Forelimb muscle (tissue), 1 donor: ENCODE measurements around the gene BORCS6. TPM values are rescaled to one million over a fixed set of nuclear protein-coding genes. Genes with fewer than 3 reads are reported as not detected.
A peak's percentile ranks its signal among the peaks of the same experiment; 100 is the strongest.

Experiments used
- DNase-seq: peaks from one replicate; pipeline ENCODE4 v3.0.0-alpha.2; 2013; ENCODE audit warnings: low read depth
- polyA plus RNA-seq: library from polyadenylated mRNA; unstranded; fragments of 120-200 nt; gene quantifications from one replicate; pipeline ENCODE4 v1.2.1, GENCODE V29; 2013; ENCODE audit not compliant: insufficient read length

Gene BORCS6
- polyA plus RNA-seq, 1 donor: 4.9 TPM

DNA sequence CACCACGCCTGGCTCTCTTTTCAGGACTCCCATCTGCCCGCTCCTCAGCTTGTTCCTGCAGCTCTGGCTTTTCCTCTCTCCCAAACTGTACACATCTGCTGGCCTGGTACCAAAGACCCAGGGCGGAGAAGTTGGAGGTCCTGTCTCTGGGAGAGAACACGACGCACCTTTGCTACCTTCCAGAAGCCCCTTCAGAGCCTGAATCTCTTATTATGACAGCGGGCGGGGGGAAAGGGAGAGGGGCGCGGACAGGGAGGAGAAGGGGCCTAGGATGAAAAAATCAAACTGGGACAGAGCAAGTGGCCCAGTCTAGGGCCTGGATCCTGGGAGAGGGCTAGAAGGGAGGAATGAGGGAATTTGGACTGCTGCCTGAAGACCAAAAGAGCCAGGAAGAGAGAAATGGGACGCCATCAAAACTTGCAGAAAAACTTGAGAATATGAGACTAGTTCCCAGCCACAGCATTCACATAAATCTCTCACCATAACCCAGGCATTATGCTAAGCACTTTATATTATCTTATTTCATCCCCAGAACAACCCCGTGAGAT lies 35.3 kb downstream of the BORCS6 start:
- no peak for DNase-seq

DNA sequence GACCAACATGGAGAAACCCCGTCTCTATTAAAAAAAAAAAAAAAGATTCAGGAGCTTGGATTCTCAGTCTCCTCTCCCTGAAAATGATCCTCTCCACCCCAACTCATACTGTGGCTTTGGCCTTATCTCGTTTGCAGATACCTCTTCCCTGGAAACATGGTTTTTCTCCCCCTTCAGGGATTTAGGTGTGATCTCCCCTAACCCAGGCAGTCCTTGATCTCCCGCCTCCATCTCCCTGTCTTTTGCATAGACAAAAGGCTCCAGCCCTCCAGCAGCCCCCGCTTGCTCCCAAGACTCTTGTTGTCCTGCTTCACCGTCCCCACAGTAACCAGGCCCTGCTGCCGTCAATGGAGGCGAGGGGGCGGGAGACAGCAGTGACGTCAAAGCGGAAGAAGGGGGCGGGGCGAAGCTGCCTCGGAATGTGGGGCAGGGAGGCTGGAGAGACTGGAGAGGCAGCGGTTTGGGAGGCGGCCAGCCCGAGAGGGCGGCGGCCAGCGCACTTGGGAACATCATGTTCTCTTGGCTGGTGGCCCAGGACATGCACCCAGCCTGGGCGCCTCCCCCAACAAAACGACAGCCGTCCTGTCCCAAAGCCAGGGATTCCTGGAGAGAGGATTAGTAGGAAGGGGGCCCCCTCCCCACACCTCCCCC lies 35.9 kb downstream of the BORCS6 start:
- peak; percentile 97 for DNase-seq

DNA sequence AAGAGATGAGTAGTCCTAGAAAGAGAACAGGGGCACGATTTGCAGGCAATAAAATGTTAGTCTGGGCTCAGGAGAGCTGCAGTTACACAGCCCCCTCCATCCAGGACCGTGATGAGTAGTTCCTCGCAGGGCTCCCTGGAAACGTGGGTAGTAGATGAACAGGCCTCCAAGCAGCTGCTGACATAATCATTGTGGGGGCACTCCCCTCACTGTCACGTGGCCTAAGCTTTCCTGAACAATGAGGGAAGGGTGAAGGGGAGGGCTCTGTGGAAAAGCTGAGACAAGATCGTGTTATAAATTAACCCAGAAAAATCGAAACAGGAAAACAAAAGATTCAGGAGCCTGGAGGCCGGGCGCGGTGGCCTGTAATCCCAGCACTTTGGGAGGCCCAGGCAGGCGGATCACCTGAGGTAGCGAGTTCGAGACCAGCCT lies 36.4 kb downstream of the BORCS6 start:
- peak; percentile 89 for DNase-seq

DNA sequence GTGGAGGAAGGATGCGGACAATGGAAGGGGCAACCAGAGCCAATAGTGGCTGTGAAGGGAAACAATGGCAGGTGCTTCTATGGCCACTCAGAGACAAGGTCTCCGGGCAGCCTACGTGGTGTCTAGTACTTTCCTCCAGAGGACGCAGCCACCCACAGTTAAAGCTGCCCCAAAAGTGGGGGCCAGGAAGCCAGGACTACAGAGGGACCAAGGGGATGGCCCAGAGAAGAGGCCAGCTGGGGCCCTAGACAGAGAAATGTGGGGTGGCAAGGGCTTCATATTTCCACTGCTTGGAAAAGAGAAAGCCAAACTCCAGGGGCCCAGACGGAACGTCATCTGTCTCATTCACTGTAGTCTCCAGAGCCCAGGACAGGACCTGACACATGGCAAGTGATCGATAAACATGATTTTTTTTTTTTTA lies 36.9 kb downstream of the BORCS6 start:
- no peak for DNase-seq

DNA sequence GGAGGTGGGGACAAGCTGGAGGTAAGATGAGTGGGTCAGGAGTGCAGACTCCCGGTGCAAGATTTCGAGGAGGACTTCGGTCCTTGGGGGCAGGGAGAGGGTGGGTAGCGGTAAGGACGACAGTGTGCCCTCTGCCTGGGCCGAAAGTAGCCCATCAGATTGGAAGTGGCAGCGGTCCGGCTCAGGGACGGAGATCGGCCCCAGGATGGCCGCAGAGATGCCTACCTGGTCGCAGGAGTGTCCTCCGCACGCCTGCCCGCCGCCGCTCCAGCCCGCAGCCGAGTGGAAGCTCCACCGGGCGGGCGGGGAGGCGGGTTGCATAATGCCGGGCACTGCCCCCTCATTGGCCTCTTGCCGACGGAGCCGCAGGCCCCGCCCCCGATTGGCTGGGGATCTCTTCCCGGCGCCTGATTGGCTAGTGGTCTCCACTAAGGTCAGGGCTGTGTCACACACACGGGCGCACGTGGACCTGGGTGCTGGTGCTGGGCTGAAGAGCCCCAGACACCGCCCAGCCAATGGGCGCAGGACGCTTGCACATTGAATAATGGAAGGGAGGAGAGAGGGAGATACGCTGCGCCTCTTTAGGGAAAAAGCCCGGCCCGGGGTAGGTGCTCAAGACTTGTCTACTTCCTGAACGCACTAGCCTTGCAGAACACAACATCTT lies 37.7 kb downstream of the BORCS6 start, which contains the start of gene PER1:
TSS of gene PER1 (minus strand) at position 293 of the 664 bp plus-strand sequence. CDS start 1,698 bp downstream, outside the sequence.
- DNase-seq: no peak

DNA sequence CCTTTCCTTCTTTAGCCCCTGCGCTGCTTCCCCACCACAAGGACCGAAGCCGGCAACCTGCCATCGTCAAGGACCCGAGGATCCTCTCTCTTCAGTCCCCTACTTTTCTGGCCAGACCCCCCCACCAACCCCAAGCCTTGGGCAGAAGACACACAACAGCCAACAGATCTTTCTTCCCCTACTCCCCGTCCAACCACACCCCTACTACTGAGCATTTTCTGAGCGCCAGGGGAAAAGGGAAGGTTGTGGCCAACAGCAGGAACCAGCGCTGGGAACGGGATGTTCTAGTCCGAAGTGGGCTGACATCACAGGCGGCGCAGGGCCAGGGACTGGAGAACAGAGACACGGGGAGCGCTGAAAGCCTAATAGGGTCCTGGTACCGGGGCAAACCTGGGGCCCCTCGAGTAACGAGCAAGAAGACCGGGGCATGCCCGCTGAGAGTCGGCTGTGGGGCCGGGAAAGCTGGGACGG lies 38.3 kb downstream of the BORCS6 start:
- DNase-seq: no peak

DNA sequence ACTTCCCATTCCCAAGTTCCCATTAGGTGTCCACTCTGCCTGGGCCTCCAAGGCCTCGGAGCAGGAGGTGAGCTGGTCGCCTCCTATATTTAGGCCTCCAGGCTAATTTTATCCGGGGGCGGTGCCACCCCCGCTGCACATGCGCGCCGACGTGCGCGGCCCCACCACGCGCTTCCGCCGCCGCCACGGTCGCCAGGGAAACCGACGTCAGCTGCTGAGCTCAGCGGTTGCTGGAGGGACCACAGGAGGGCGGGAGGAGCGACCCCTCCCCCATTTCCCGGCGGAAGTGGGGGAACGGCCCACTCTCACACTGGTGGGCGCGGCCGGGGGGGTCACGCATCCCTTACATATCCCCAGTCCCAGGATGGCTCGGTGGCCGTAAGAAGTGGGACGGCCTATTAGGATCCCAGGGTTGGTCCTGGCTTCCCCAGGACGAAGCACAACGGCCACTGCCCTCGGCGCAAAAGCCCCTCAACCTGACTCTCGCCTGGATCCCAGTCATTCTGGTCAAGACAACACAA lies 38.8 kb downstream of the BORCS6 start:
- no peak for DNase-seq

DNA sequence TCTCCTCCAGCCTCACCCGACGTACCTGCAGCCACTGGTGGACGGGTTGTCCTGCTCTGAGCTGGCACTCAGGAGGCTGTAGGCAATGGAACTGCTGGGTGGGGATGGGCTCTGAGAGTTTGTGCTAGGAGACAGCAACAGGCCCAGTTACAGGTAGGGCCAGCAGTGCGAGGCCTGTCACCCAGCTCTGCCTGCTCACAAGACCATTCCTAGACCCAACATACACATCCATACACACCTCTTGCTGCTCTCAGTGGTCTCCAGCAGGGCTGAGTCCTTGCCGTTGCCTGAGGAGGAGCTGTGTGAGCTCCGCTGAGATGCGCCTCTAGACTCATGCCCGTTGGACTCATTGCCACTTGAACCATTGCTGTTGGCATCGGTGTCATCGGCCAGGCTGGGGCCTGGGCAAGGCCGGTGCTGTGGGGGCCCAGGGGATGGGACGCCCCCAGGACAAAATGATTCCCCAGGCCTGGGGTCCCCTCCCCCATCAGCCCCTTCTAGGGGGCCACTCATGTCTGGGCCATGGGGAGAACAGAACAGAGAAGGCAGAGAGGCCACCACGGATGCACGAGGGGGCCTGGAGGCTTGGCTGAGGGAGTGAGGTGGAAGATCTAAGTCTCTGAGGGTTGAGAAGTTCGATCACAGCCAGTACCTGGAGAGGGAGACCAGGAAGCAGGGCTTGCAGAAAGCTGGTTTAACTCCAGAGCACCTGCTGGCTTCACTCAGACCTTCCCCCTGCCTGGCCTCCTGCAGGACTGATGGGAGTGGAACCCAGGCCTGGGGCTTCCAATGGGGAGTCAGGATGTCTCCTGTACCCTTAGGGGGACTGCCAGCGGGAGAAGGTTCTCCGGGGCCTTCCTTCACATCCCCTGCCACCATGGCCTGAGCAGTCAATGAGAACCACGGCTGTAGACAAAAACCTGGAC lies 39.5 kb downstream of the BORCS6 start:
- DNase-seq: no peak

DNA sequence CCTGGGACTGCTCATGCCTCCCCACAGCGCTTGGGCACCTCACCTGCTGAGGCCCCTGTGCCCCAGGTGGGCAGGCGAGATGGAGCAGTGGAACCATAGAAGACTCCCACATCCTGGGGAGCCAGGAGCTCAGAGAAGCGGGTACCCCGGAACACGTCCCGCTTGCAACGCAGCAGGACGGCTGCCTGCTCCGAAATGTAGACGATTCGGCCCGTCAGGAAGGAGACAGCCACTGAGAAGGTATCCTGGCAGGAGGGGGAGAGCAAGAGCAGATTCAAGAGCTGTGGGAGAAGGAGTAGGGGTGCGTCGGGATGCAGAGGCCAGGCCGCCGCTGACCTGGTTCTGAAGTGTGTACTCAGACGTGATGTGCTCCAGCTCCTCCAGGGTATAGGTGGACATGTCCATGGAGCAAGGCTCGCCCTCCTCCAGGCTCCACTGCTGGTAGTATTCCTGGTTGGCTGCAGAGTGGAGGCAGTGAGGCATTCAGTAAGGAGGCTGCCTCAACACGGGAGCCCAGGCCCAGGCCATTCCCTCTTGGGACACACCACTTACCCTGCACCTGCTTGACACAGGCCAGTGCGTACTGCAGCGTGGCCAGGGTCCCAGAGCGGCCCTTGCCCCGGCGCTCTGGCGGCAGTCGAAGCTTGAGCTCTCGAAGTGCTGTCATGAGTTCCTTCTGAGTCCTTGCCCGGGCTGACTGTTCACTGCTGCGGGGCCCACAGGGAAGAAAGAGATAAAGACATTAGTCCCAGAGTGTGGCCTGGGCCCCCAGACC lies 40.4 kb downstream of the BORCS6 start:
- DNase-seq: no peak

DNA sequence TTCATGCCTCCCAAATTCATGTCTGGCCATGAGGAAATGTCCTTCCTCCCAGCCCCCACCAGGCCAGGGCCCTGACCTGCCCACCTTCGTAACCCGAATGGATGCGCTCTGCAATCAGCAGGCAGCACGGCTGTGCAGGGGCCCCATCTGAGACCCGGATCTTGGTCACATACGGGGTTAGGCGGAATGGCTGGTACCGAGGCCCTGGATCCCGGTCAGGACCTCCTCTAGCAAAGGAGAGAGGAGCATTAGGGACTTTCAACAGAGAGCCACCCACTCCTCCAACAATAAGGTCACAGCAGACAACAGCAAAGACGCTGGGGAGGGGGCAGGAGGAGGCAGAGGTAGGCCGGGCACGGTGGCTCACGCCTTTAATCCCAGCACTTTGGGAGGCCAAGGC lies 41.4 kb downstream of the BORCS6 start:
- DNase-seq: no peak

DNA sequence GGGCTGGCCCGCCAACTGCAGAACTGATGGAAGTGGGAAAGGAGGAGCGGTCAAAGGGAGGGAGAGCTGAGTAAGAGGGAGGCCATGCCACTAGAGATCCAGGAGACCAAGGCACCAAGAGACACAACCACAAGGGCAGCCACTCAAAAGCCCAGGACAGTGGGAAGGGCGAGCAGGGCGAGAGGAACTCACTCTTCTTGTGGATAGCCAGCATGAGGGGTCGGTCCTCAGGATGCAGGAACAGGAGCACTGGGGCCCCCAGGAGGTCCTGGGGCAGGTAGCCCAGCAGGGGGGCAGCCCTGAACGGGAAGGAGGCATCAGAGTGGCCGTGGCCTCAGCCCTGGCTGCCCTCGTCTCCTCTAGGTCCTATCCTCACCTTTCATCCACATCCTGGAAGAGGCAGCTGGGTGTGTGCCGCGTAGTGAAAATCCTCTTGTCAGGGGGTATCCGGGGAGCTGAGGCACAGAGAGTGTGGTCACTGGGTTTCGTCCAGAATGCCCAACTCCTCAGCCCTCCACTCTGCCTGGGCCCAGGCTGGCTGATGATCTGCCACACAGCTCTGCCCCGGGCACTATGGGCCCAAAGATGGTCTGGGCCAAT lies 42.1 kb downstream of the BORCS6 start:
- DNase-seq: no peak

DNA sequence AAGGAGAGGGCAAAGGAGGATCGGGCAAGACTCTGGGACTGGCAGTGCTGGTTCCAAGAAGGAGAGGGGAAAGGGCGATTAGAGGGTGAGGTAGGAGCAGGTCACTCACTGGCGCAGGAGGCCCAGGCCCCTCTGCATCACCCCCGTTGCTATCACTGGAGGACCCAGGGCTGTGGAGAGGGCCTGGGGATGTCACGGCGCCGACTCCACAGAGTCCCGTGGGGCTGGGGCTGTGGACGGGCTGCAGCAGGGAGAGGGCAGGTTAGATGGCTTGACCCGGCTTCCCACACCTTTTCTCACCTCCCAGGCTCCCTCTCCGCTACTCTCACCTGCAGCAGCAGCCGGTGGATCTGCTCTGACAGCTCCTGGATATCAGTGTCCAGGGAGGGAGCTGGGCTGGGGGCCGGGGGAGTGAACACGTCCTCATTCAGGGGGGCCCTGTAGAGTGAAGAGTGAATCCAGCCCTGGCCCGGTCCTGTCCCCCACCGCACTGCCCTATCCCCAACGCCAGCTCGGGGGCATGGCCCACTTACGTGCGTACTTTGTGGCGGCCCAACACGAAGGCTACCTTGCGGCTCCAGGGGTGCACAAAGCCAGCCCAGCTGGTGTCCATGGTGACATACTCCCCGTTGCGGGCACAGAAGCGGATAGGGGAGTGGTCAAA lies 42.7 kb downstream of the BORCS6 start:
- no peak for DNase-seq

DNA sequence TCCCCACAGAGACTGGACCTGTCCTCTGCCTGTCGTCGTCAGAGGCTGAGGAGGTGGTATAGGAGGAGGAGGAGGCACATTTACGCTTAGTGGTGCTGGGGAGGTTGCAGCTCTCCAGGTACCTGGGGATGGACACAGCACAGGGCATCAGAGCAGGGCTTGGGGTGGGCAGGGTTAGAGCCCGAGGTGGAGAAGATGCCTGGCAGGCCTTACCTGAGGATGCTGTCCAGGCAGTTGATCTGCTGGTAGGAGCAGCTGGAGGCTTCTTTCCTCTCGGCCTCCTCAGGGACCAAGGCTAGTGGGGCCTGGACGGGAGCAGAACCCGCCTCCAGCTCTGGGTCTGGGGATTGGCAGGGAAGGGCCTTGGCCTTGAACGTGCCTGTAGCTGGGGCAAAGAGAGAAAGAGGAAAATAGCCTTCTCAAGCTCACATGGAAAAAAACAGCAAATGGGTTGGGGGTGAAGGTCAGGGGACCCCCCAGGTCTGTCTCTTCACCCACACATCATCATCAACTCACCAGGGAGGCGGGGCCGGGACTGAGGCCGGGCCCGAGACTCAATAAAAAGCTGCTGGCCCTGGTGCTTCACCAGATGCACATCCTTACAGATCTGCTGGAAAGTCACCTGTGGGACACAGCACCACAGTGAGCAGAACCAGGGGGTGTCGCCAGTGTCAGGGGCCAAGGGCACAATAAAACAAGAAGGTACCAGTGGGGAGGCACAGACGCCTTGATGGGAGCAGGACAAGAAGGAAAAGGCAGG lies 43.4 kb downstream of the BORCS6 start:
- no peak for DNase-seq

DNA sequence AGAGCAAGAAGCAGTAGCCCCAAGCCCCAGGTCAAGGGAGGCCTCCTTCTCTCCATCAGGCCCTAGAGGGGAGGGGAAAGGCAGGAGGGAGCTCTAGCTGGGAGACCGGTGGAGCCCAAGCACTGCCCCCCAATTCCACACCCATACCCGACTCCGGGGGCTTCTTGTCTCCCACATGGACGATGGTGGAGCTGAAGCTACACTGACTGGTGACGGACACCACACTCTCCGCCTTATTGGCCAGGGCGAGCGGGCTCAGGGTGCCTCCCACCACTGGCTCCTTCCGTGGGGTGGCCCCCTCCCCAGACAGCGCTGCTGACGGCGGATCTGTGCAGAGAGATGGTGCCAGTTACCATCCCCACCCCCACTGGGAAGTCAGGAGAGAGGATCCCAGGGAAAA lies 44.2 kb downstream of the BORCS6 start:
- DNase-seq: no peak

DNA sequence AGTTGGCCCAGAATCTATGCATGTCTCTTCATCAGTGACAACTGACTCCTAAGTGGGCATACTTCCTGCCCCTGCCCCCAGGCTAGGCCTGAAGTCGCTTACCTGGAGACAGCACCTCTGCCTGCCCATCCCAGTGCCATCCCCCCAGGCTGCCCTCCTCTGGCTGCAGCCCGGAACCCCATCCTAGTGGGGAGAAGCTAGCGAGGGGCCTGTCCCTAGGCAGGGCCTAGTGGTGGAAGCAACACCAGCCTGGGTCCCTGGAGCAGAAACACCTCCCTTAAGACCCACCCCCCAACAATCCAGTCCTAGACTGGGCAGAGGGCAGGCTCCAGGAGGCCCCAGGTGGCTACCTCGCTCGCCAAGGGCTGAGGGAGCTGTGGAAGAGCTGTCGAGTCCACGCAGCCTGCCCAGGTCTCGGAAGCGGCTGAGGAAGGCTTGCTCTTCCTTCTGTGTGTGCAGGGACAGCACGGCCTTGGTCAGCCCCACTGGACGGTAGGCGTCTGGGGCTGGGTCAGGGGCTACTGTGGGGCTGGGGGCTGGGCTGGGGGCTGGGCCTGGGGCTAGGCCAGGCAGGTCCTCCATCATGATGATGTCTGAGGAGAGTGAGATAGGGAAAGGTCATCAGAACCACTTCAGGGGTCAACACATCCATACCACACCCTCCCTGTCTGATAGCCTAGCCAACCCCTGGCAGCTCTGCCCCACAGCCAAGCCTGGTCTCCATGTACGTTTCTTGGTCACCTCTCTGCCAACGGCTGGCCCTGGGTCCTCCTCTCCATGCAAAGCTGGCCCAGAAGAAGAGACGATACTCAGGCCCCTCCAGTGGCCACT lies 45.4 kb downstream of the BORCS6 start:
- no peak for DNase-seq

DNA sequence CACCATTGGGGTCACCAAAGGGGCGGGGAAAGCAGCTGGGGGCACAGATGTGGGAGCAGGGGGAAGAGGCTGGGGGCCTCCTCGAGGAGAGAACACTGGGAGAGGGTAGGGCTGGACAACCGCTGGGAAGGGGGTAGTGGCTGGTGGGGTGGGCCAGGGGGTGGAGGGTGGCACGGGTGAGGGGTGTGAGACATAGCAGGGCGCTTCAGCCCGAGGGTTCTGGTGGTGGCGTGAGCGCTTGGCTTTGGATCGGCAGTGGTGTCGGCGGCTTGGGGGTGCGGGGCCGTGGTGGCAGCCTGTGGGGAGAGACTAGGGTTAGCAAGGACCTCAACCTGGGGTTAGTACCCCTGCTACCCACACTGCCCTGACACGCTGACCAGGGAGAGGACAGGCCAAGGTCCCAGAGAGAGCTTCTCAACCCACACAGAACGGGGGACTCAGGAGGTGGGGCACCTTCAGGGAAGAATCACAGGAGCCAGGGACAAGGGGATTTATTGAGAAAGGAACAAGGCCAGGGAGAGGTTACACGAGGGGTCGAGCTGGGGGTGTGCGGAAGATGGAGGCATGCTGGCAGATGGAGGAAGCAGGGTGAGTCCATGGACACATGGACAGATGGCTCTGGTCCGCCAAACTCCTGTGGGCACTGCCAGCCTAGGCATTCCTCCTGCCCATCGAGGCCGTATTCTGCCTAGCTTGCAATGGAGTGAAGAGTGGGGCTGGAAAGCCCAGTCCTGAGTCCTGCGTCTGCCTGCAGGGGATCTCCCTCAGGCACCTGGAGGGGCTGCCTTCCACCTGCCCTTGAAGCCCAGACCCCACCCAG lies 46.2 kb downstream of the BORCS6 start:
- DNase-seq: no peak

DNA sequence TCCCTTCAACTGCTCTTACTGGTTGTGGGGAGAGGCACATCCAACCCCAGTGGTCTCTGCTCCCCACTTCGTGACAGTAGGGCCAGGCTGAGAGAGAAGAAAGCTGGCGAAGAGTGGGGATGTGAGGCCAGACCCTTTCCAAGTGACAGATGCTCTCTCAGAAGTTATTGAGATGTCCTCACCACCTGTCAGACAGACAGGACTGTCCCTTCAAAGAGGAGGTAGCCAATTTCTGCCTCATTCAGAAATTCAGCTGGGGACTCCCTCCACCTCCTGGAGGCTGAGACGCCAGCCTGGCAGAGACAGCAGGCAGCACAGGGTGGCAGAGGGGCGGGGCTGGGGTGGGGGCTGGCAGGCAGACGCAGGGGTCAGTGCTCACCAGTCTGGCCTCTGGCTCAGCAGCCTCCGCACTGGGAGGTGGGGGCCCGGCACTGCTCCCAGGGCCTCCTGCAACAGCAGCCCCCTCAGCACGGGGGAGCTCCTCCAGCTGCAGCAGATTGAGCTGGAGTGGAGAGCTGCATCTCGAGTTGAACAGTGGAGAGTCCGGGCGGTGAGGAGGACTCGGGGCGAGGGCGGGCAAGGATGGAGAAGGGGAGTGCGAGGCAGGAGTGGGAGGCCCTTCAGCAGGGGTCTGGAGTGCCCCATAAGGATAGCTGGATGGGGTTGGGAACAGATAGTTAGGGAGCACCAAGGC lies 46.9 kb downstream of the BORCS6 start:
- DNase-seq: no peak
